Stimulated activated CD8-positive, alpha-beta memory T cell treated with anti-CD3 and anti-CD28 coated beads, Interleukin-4, amount 100 ng/mL, for 24 hours (primary cell): ENCODE data around the gene MUC5B.

Source experiments
- DNase-seq: peaks from one replicate; pipeline ENCODE4 v3.0.0-alpha.2; 2020; ENCODE audit warnings: low read depth

The MUC5B gene

GRCh38 chr11:1285876-1286275 lies 63.0 kb downstream of the MUC5B start:
- no peak for DNase-seq

GRCh38 chr11:1287928-1288327 lies 65.1 kb downstream of the MUC5B start:
- DNase-seq, result no peak

- DNase-seq, result no peak
Observed at GRCh38 chr11:1288426-1289151, 65.7 kb downstream of the MUC5B start.

- no peak for DNase-seq
Observed at GRCh38 chr11:1289211-1289935, 66.5 kb downstream of the MUC5B start.

- no peak for DNase-seq
Observed at GRCh38 chr11:1290052-1291040, 67.5 kb downstream of the MUC5B start.

- DNase-seq, result no peak
Observed at GRCh38 chr11:1291295-1292017, 68.6 kb downstream of the MUC5B start.

- DNase-seq, result no peak
Observed at GRCh38 chr11:1292018-1292643, 69.3 kb downstream of the MUC5B start.

GRCh38 chr11:1292644-1293618 lies 70.1 kb downstream of the MUC5B start:
- DNase-seq, result no peak

- DNase-seq, result no peak
Observed at GRCh38 chr11:1293619-1294015, 70.8 kb downstream of the MUC5B start.

GRCh38 chr11:1295086-1295485 lies 72.2 kb downstream of the MUC5B start:
- no peak for DNase-seq

- DNase-seq, result no peak
Observed at GRCh38 chr11:1295591-1295990, 72.7 kb downstream of the MUC5B start.

GRCh38 chr11:1296287-1296686 lies 73.4 kb downstream of the MUC5B start:
- no peak for DNase-seq

GRCh38 chr11:1297011-1297575 lies 74.2 kb downstream of the MUC5B start:
- DNase-seq, result no peak

- no peak for DNase-seq
Observed at GRCh38 chr11:1297576-1298473, 75.0 kb downstream of the MUC5B start.

GRCh38 chr11:1298695-1299492 lies 76.0 kb downstream of the MUC5B start:
- no peak for DNase-seq

GRCh38 chr11:1299621-1300020 lies 76.8 kb downstream of the MUC5B start:
- no peak for DNase-seq

- DNase-seq, result no peak
Observed at GRCh38 chr11:1300121-1300520, 77.3 kb downstream of the MUC5B start.
